Measurements from ENCODE around the gene RRAGD. TPM values are rescaled to one million over a fixed set of nuclear protein-coding genes. Genes with fewer than 3 reads are reported as not detected.

RRAGD gene
- total and polyA plus RNA-seq, 2 of the 13 experiments (the other 11 are each of a cell fraction or from before 2014, with no cell fraction given) = 0.35 to 0.53 TPM

DNA sequence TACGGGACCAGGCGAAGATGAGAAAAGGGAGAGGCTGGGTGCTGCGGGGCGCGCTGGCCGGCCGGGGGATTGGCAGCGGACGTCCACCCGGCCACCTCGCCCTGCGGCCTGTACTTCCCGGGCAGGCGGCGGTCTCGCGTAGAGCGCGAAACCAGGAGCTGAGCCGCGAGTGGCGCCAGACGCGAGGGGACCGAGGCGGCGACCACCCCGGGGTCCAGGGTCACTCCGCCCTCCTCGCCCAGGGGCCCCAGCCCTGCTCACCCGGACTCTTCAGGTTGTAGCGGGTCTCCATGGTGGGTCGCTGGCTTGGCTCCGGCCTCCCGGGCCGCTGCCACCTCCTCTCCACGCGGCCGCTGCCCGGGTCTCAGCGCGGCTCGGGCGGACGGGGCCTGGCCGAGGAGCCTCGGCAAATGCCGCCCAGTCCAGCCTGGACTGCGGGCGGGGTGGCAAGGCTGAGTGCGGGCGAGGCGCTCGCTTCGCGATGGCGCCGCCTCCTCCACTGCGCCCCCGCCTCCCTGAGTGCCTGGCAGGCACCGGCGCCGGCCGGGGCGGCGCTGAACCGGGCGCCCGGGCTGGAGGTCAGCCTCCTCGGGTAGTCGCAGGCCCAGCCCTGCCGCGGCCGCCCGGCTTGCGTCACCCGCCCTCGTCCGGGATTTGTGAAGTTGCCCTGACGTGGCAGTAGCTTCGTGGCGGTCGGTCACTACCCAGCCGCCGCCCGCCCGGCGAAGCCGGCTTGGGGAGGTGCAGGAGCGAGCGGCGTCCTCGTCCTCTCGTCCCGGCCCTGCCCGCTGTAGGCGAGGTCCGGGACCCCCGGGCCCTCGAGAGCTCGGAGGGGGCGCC lies 59.6 kb downstream of the RRAGD start, which contains the start of gene UBE2J1 (continued):
- TF ChIP-seq, protein P1, sequence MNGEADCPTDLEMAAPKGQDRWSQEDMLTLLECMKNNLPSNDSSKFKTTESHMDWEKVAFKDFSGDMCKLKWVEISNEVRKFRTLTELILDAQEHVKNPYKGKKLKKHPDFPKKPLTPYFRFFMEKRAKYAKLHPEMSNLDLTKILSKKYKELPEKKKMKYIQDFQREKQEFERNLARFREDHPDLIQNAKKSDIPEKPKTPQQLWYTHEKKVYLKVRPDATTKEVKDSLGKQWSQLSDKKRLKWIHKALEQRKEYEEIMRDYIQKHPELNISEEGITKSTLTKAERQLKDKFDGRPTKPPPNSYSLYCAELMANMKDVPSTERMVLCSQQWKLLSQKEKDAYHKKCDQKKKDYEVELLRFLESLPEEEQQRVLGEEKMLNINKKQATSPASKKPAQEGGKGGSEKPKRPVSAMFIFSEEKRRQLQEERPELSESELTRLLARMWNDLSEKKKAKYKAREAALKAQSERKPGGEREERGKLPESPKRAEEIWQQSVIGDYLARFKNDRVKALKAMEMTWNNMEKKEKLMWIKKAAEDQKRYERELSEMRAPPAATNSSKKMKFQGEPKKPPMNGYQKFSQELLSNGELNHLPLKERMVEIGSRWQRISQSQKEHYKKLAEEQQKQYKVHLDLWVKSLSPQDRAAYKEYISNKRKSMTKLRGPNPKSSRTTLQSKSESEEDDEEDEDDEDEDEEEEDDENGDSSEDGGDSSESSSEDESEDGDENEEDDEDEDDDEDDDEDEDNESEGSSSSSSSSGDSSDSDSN (CRISPR knock-in tag; IDR thresholded peaks at IDR 0.05) = peak; percentile 100
- TF ChIP-seq KLF16 (CRISPR knock-in tag; IDR thresholded peaks at IDR 0.05) (peak in 1 of 2 experiments; percentile 50; a peak in 1 of 4 replicates), ZNF547 (CRISPR knock-in tag; IDR thresholded peaks at IDR 0.05) (peak; percentile 82), POLR2A (IDR thresholded peaks at IDR 0.05; ENCODE audit: insufficient read depth in 1 of 2, low read depth in 2 of 2, low read length in 2 of 2) (peak; percentile 88 to 93), KDM6A (CRISPR knock-in tag; IDR thresholded peaks at IDR 0.05; ENCODE audit: low read depth) (no peak), AGO2 (optimal IDR thresholded peaks at IDR 0.05; ENCODE audit: low read depth, low read length) (no peak), SMARCE1 (IDR thresholded peaks at IDR 0.05; ENCODE audit: borderline replicate concordance) (no peak), ZNF543 (CRISPR knock-in tag; IDR thresholded peaks at IDR 0.05) (0 out of 2 replicates have a peak, but pooled peaks have one; percentile 79), ZNF446 (CRISPR knock-in tag; IDR thresholded peaks at IDR 0.05) (peak; percentile 97), HNRNPH1 (optimal IDR thresholded peaks at IDR 0.05; ENCODE audit: low read depth, low read length) (no peak), FOXM1 (CRISPR knock-in tag; IDR thresholded peaks at IDR 0.05) (no peak), HOXA5 (CRISPR knock-in tag; IDR thresholded peaks at IDR 0.05) (peak; percentile 50; the same call in 1 of the 2 replicates), NCOA5 (CRISPR knock-in tag; IDR thresholded peaks at IDR 0.05) (no peak), ZNF747 (CRISPR knock-in tag; IDR thresholded peaks at IDR 0.05; ENCODE audit: borderline replicate concordance) (peak; percentile 11; the same call in 1 of the 2 replicates), ZNF839 (CRISPR knock-in tag; IDR thresholded peaks at IDR 0.05; ENCODE audit: borderline replicate concordance) (no peak; the same call in 1 of the 2 replicates), NAIF1 (CRISPR knock-in tag; IDR thresholded peaks at IDR 0.05; ENCODE audit: borderline replicate concordance) (no peak; the same call in 1 of the 2 replicates), ZNF33A (CRISPR knock-in tag; IDR thresholded peaks at IDR 0.05; ENCODE audit: borderline replicate concordance) (no peak), BRD4 (CRISPR knock-in tag; IDR thresholded peaks at IDR 0.05) (peak; percentile 80; the same call in 1 of the 2 replicates)
- TF ChIP-seq, protein P2, sequence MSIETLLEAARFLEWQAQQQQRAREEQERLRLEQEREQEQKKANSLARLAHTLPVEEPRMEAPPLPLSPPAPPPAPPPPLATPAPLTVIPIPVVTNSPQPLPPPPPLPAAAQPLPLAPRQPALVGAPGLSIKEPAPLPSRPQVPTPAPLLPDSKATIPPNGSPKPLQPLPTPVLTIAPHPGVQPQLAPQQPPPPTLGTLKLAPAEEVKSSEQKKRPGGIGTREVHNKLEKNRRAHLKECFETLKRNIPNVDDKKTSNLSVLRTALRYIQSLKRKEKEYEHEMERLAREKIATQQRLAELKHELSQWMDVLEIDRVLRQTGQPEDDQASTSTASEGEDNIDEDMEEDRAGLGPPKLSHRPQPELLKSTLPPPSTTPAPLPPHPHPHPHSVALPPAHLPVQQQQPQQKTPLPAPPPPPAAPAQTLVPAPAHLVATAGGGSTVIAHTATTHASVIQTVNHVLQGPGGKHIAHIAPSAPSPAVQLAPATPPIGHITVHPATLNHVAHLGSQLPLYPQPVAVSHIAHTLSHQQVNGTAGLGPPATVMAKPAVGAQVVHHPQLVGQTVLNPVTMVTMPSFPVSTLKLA (IDR thresholded peaks at IDR 0.05) = no peak
- TF ChIP-seq, protein P3, sequence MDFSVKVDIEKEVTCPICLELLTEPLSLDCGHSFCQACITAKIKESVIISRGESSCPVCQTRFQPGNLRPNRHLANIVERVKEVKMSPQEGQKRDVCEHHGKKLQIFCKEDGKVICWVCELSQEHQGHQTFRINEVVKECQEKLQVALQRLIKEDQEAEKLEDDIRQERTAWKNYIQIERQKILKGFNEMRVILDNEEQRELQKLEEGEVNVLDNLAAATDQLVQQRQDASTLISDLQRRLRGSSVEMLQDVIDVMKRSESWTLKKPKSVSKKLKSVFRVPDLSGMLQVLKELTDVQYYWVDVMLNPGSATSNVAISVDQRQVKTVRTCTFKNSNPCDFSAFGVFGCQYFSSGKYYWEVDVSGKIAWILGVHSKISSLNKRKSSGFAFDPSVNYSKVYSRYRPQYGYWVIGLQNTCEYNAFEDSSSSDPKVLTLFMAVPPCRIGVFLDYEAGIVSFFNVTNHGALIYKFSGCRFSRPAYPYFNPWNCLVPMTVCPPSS (IDR thresholded peaks at IDR 0.05) = no peak
- TF ChIP-seq, protein P4, sequence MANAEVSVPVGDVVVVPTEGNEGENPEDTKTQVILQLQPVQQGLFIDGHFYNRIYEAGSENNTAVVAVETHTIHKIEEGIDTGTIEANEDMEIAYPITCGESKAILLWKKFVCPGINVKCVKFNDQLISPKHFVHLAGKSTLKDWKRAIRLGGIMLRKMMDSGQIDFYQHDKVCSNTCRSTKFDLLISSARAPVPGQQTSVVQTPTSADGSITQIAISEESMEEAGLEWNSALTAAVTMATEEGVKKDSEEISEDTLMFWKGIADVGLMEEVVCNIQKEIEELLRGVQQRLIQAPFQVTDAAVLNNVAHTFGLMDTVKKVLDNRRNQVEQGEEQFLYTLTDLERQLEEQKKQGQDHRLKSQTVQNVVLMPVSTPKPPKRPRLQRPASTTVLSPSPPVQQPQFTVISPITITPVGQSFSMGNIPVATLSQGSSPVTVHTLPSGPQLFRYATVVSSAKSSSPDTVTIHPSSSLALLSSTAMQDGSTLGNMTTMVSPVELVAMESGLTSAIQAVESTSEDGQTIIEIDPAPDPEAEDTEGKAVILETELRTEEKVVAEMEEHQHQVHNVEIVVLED (CRISPR knock-in tag; IDR thresholded peaks at IDR 0.05; ENCODE audit: borderline replicate concordance) = peak; percentile 39; the same call in 1 of the 2 replicates
- TF ChIP-seq, protein P5, sequence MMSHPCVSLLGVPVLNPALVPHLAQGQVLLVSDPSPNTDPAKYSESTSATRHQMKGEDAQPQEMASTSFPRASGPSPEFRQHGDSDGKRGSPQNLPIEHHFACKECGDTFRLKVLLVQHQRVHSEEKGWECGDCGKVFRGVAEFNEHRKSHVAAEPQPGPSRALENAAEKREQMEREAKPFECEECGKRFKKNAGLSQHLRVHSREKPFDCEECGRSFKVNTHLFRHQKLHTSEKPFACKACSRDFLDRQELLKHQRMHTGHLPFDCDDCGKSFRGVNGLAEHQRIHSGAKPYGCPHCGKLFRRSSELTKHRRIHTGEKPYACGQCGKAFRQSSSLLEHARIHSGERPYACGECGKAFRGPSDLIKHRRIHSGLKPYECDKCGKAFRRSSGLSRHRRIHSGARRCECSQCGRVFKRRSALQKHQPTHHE (CRISPR knock-in tag; IDR thresholded peaks at IDR 0.05; ENCODE audit: borderline replicate concordance) = peak; percentile 82; the same call in 1 of the 2 replicates

Measured in HepG2 (cell line).